Measurements from ENCODE around the gene ADM2. TPM values are rescaled to one million over a fixed set of nuclear protein-coding genes. Genes with fewer than 3 reads are reported as not detected.

The ADM2 gene
- total RNA-seq, 1 experiment from 2014 or later = 11.9 TPM

- H3K4me2 ChIP-seq (ENCODE audit: insufficient read depth, insufficient read length, low read length) = no peak overlapping the region
- H2BK5ac ChIP-seq (ENCODE audit: insufficient read length, low read length) = no peak overlapping the region
- Mint-ChIP-seq H3K36me3 (ENCODE audit: insufficient read depth in 1 of 3, low read depth in 3 of 3) (peaks cover 23 to 74% (median 65%) of the 10 kb centered on the region in 3 experiments), H3K4me3 (no peak overlapping the region), H3K9me3 (no peaks in the 10 kb centered on the region), H3K27me3 (ENCODE audit: low read depth) (no peaks in the 10 kb centered on the region), H3K4me1 (peaks cover 0 to under 1% of the 10 kb centered on the region in 2 experiments; a peak in 1 of 4 replicates), H3K27ac (no peak overlapping the region)
- no peak overlapping the region for H4K8ac ChIP-seq (replicated peaks; ENCODE audit: insufficient read length, low read depth, low read length)
- no peak overlapping the region for H3K4ac ChIP-seq (ENCODE audit: low read depth, low read length)
- H3K4me1 ChIP-seq (ENCODE audit: insufficient read depth, low read length) = no peaks in the 10 kb centered on the region
- H3K56ac ChIP-seq (ENCODE audit: insufficient read length, low read depth, low read length) = no peak overlapping the region
- no peaks in the 10 kb centered on the region for H4K20me1 ChIP-seq (ENCODE audit: control insufficient read depth, insufficient read depth, insufficient read length)
- H3K27ac ChIP-seq (ENCODE audit: insufficient read length, low read depth, low read length) = no peak overlapping the region
- no CpG with 5 or more reads among the region's 24 CpGs for WGBS (ENCODE audit: extremely low coverage, insufficient read length, low lambda C conversion rate)
- H3K27me3 ChIP-seq (ENCODE audit: insufficient read depth, low read length) = no peaks in the 10 kb centered on the region
- H2BK15ac ChIP-seq (ENCODE audit: low read depth, low read length) = no peak overlapping the region
- no peak overlapping the region for H2BK120ac ChIP-seq (ENCODE audit: low read depth, low read length, poor library complexity, severe bottlenecking)
- no peak overlapping the region for H2BK20ac ChIP-seq (ENCODE audit: low read depth, low read length, poor library complexity, severe bottlenecking)
- no peaks in the 10 kb centered on the region for H3K79me2 ChIP-seq (ENCODE audit: insufficient read depth, low read length)
- H4K5ac ChIP-seq (ENCODE audit: insufficient read length, low read depth, low read length) = no peak overlapping the region
- no peak overlapping the region for H3K23ac ChIP-seq (ENCODE audit: insufficient read length, low read depth, low read length)
- no peaks in the 10 kb centered on the region for H3K23me2 ChIP-seq (ENCODE audit: insufficient read length, low read depth, low read length, poor library complexity, severe bottlenecking)
- H2AK5ac ChIP-seq (ENCODE audit: insufficient read length, low read length) = no peak overlapping the region
- no peak overlapping the region for H3K18ac ChIP-seq (ENCODE audit: insufficient read length, low read depth, low read length)
- no peak overlapping the region for H3K9ac ChIP-seq (ENCODE audit: extremely low read depth, insufficient read length, low read length)
- H2AFZ ChIP-seq (ENCODE audit: low read length) = no peak overlapping the region
- no peak overlapping the region for H2BK12ac ChIP-seq (ENCODE audit: insufficient read length, low read depth, low read length)
- TF ChIP-seq CTCF (conservative IDR thresholded peaks at IDR 0.05) = no peak
- H3T11ph ChIP-seq (ENCODE audit: low read length) = no peak overlapping the region
- DNase-seq = no peak
- H3K79me1 ChIP-seq (ENCODE audit: insufficient read depth, low read depth, low read length, poor library complexity, severe bottlenecking) = peaks cover 6% of the 10 kb centered on the region
- H3K14ac ChIP-seq (ENCODE audit: insufficient read depth, low read length) = no peak overlapping the region
- no peak overlapping the region for H4K91ac ChIP-seq (ENCODE audit: insufficient read length, low read depth, low read length)
- no peaks in the 10 kb centered on the region for H3K9me3 ChIP-seq (ENCODE audit: control insufficient read depth, low read depth, low read length)
These were observed 16.9 kb upstream of the ADM2 start for GRCh38 chr22:50464451-50464850.
